Naive thymus-derived CD8-positive, alpha-beta T cell (primary cell): ENCODE results near the gene ARPC5L. TPM values are rescaled to one million over a fixed set of nuclear protein-coding genes. Genes with fewer than 3 reads are reported as not detected.
"Not testable (repeated sequence)": the region's sequence is repeated elsewhere in the genome, so short reads cannot be mapped to it uniquely, and the experiment has no call there.

Experiments used
- ATAC-seq, 2 donors: fragments of 150-1000 bp; cut with Tn5 transposase in 1 of 2; sonication (Bioruptor Pico), chemical (Tn5 transposase) in 1 of 2; 1 replicate in 1 of 2; 2 replicates in 1 of 2; pipeline ENCODE4 v1.10.0; 2021; ENCODE audit warnings: mild to moderate bottlenecking in 2 of 2, moderate library complexity in 2 of 2
- POLR2A ChIA-PET: fragments of 350-600 bp; sonication (Branson Sonifier 250); formaldehyde crosslinking; loops from one replicate; lab custom pipeline; 2021; ENCODE audit warnings: antibody characterized with exemption; lab: Charles Lee
- DNase-seq, 10 donors: peaks; one replicate each; pipeline versions ENCODE4 v3.0.0 to v3.0.0-alpha.2; 2020 to 2022
- H3K27ac Mint-ChIP-seq, 10 donors: one replicate each; pipeline ENCODE4 v1.8.0; 2020 to 2022; ENCODE audit warnings: mild to moderate bottlenecking in 10 of 10, mixed read lengths in 10 of 10, moderate library complexity in 4 of 10, inconsistent platforms in 1 of 10
- H3K27me3 Mint-ChIP-seq, 5 donors: one replicate each; pipeline ENCODE4 v1.8.0; 2021 to 2022; ENCODE audit warnings: mixed read lengths in 5 of 5
- H3K36me3 Mint-ChIP-seq, 3 donors: one replicate each; pipeline ENCODE4 v1.8.0; 2020 to 2022; ENCODE audit warnings: mixed read lengths in 3 of 3, mild to moderate bottlenecking in 2 of 3, inconsistent platforms in 1 of 3
- H3K4me1 Mint-ChIP-seq, 4 donors: one replicate each; pipeline ENCODE4 v1.8.0; 2021 to 2022; ENCODE audit warnings: mixed read lengths in 4 of 4
- H3K4me3 Mint-ChIP-seq, 10 donors: one replicate each; pipeline ENCODE4 v1.8.0; 2020 to 2022; ENCODE audit warnings: mild to moderate bottlenecking in 10 of 10, mixed read lengths in 10 of 10, moderate library complexity in 6 of 10, inconsistent platforms in 1 of 10
- H3K9me3 Mint-ChIP-seq, 9 donors: one replicate each; pipeline ENCODE4 v1.8.0; 2020 to 2022; ENCODE audit warnings: mixed read lengths in 9 of 9, mild to moderate bottlenecking in 3 of 9, inconsistent platforms in 1 of 9, moderate library complexity in 1 of 9
- polyA plus RNA-seq, 3 donors: library from polyadenylated mRNA; unstranded; fragments of 300-500 nt; fragmentation: Illumina TruSeq; gene quantifications; one replicate each; pipeline ENCODE4 v1.2.3, GENCODE V29; 2021
- total RNA-seq, 8 experiments: library from RNA in 2 of 8; stranded (reverse) in 2 of 8; gene quantifications; one replicate each; pipeline ENCODE4 v1.2.3 and lab custom pipeline; 2021 to 2026

ARPC5L gene
- total and polyA plus RNA-seq, 5 experiments from 2014 or later = 25.6 to 70.4 (median 37.5) TPM

- not testable (repeated sequence) for H3K27ac Mint-ChIP-seq, H3K36me3 Mint-ChIP-seq, H3K4me1 Mint-ChIP-seq, ATAC-seq, H3K4me3 Mint-ChIP-seq, H3K9me3 Mint-ChIP-seq, DNase-seq
- peaks cover 6 to 43% (median 26%) of the 10 kb centered on the region in 5 donors for H3K27me3 Mint-ChIP-seq
- POLR2A ChIA-PET = interaction anchor here (0.7 kb wide), 1 partner anchor 72 kb away, joined by 3 read pairs; no protein-coding TSS in a partner anchor
These were observed 15.5 kb upstream of the ARPC5L start for GRCh38 chr9:124846467-124846866.

- ATAC-seq = no peak
- no peak for DNase-seq
- Mint-ChIP-seq H3K9me3 (no peaks in the 10 kb centered on the region), H3K27me3 (peaks cover 6 to 43% (median 26%) of the 10 kb centered on the region in 5 donors), H3K27ac (peak overlapping the region in 1 of 10 donors; percentile 44), H3K36me3 (no peaks in the 10 kb centered on the region), H3K4me1 (peaks cover 0 to 5% (median 0%) of the 10 kb centered on the region in 4 donors), H3K4me3 (no peak overlapping the region)
- POLR2A ChIA-PET = interaction anchor here (0.7 kb wide), 1 partner anchor 72 kb away, joined by 3 read pairs; no protein-coding TSS in a partner anchor
These were observed 15.0 kb upstream of the ARPC5L start for GRCh38 chr9:124846969-124847368.

- no peak overlapping the region for H3K4me3 Mint-ChIP-seq
- peaks cover 5 to 12% (median 12%) of the 10 kb centered on the region in 4 donors for H3K4me1 Mint-ChIP-seq
- H3K27me3 Mint-ChIP-seq = peaks cover 6 to 38% (median 26%) of the 10 kb centered on the region in 5 donors
- no peak overlapping the region for H3K27ac Mint-ChIP-seq
- H3K9me3 Mint-ChIP-seq = no peaks in the 10 kb centered on the region
- DNase-seq = no peak
- no peak for ATAC-seq
- POLR2A ChIA-PET = interaction anchor here (0.7 to 1.5 kb wide), 3 partner anchors 11 to 151 kb away, joined by 3 to 4 read pairs (median 3); no protein-coding TSS in a partner anchor
- H3K36me3 Mint-ChIP-seq = no peaks in the 10 kb centered on the region
These were observed 12.1 kb upstream of the ARPC5L start for GRCh38 chr9:124849801-124850200.

- Mint-ChIP-seq H3K4me1 (peaks cover 5 to 14% (median 12%) of the 10 kb centered on the region in 4 donors), H3K27ac (peak overlapping the region in 3 of 10 donors; percentile 66 to 78 (median 69)), H3K27me3 (peaks cover 0 to 20% (median 15%) of the 10 kb centered on the region in 5 donors), H3K36me3 (peaks cover 0 to 6% (median 0%) of the 10 kb centered on the region in 3 donors), H3K9me3 (no peaks in the 10 kb centered on the region), H3K4me3 (peak overlapping the region; percentile 16 to 77 (median 60))
- POLR2A ChIA-PET = interaction anchor here (2.3 to 3.6 kb wide), 2 partner anchors 9 to 81 kb away, joined by 11 to 16 read pairs; partner anchors contain the start of genes ARPC5L, NR6A1 and RPL35
- DNase-seq (no peak), ATAC-seq (no peak)
These were observed 9.7 kb upstream of the ARPC5L start for GRCh38 chr9:124852121-124852828.

- Mint-ChIP-seq H3K4me3 (peak within 1 kb of the TSS; percentile 54 to 77 (median 67)), H3K27me3 (peaks cover 0 to 16% (median 11%) of the 10 kb centered on the region in 5 donors), H3K9me3 (no peaks in the 10 kb centered on the region), H3K27ac (peak within 1 kb of the TSS in 6 of 10 donors; percentile 43 to 87 (median 66)), H3K4me1 (peaks cover 7 to 16% (median 12%) of the 10 kb centered on the region in 4 donors), H3K36me3 (peaks cover 0 to 13% (median 0%) of the 10 kb centered on the region in 3 donors)
- ATAC-seq (peak; percentile 81 to 85), DNase-seq (peak; percentile 68 to 85 (median 77))
- POLR2A ChIA-PET = interaction anchor here (1.1 to 3.6 kb wide), 3 partner anchors 9 to 81 kb away, joined by 4 to 16 read pairs (median 11); partner anchors contain the start of genes ARPC5L, NR6A1 and RPL35
These were observed 8.9 kb upstream of the ARPC5L start, which contains the start of gene WDR38 for GRCh38 chr9:124852829-124853531. WDR38 (plus strand) TSS chr9:124853460; CDS start chr9:124853532, 72 bp downstream.

- ATAC-seq (peak in 1 of 2 donors; percentile 25), DNase-seq (peak in 1 of 10 donors; percentile 13)
- no peaks in the 10 kb centered on the region for H3K9me3 Mint-ChIP-seq
- H3K27ac Mint-ChIP-seq = peak overlapping the region in 5 of 10 donors; percentile 43 to 87 (median 65)
- H3K27me3 Mint-ChIP-seq = peaks cover 0 to 16% (median 9%) of the 10 kb centered on the region in 5 donors
- H3K36me3 Mint-ChIP-seq = peaks cover 0 to 20% (median 0%) of the 10 kb centered on the region in 3 donors
- POLR2A ChIA-PET = interaction anchor here (1.1 to 3.6 kb wide), 3 partner anchors 8 to 82 kb away, joined by 4 to 16 read pairs (median 11); partner anchors contain the start of genes ARPC5L, NR6A1 and RPL35
- H3K4me3 Mint-ChIP-seq = peak overlapping the region; percentile 54 to 77 (median 67)
- H3K4me1 Mint-ChIP-seq = peaks cover 8 to 16% (median 12%) of the 10 kb centered on the region in 4 donors
These were observed 8.3 kb upstream of the ARPC5L start for GRCh38 chr9:124853605-124854143.

- peaks cover 0 to 16% (median 6%) of the 10 kb centered on the region in 5 donors for H3K27me3 Mint-ChIP-seq
- H3K9me3 Mint-ChIP-seq = no peaks in the 10 kb centered on the region
- peaks cover 8 to 16% (median 13%) of the 10 kb centered on the region in 4 donors for H3K4me1 Mint-ChIP-seq
- no peak for ATAC-seq
- H3K27ac Mint-ChIP-seq = peak overlapping the region in 6 of 10 donors; percentile 34 to 87 (median 58)
- H3K4me3 Mint-ChIP-seq = peak overlapping the region in 1 of 10 donors; percentile 56
- DNase-seq = no peak
- peaks cover 0 to 25% (median 0%) of the 10 kb centered on the region in 3 donors for H3K36me3 Mint-ChIP-seq
- POLR2A ChIA-PET = interaction anchor here (1.1 to 3.6 kb wide), 3 partner anchors 8 to 83 kb away, joined by 4 to 16 read pairs (median 11); partner anchors contain the start of genes ARPC5L, NR6A1 and RPL35
These were observed 7.8 kb upstream of the ARPC5L start for GRCh38 chr9:124854161-124854560.

GRCh38 chr9:124854822-124855221 is 7.1 kb upstream of the ARPC5L start:
- POLR2A ChIA-PET = no interaction called here
- peak in 1 of 10 donors; percentile 10 for DNase-seq
- peaks cover 0 to 14% (median 5%) of the 10 kb centered on the region in 5 donors for H3K27me3 Mint-ChIP-seq
- peak overlapping the region in 6 of 10 donors; percentile 29 to 63 (median 45) for H3K27ac Mint-ChIP-seq
- H3K36me3 Mint-ChIP-seq = peaks cover 0 to 30% (median 0%) of the 10 kb centered on the region in 3 donors
- peak overlapping the region in 3 of 10 donors; percentile 5 to 8 (median 8) for H3K4me3 Mint-ChIP-seq
- H3K9me3 Mint-ChIP-seq = no peaks in the 10 kb centered on the region
- peaks cover 11 to 22% (median 19%) of the 10 kb centered on the region in 4 donors for H3K4me1 Mint-ChIP-seq
- no peak for ATAC-seq

GRCh38 chr9:124855566-124855943 is 6.4 kb upstream of the ARPC5L start:
- H3K36me3 Mint-ChIP-seq = peaks cover 5 to 38% (median 6%) of the 10 kb centered on the region in 3 donors
- H3K4me1 Mint-ChIP-seq = peaks cover 17 to 29% (median 26%) of the 10 kb centered on the region in 4 donors
- peaks cover 0 to 10% (median 2%) of the 10 kb centered on the region in 5 donors for H3K27me3 Mint-ChIP-seq
- no peak for ATAC-seq
- H3K4me3 Mint-ChIP-seq = no peak overlapping the region
- no peaks in the 10 kb centered on the region for H3K9me3 Mint-ChIP-seq
- DNase-seq = no peak
- H3K27ac Mint-ChIP-seq = peak overlapping the region in 2 of 10 donors; percentile 29 to 68
- POLR2A ChIA-PET = interaction anchor here (1.4 kb wide), 1 partner anchor 84 kb away, joined by 4 read pairs; the partner anchor contains the start of gene NR6A1

- Mint-ChIP-seq H3K36me3 (peaks cover 5 to 44% (median 7%) of the 10 kb centered on the region in 3 donors), H3K4me1 (peaks cover 17 to 35% (median 31%) of the 10 kb centered on the region in 4 donors), H3K4me3 (no peak overlapping the region), H3K27me3 (peaks cover 0 to 5% (median under 1%) of the 10 kb centered on the region in 5 donors), H3K9me3 (no peaks in the 10 kb centered on the region), H3K27ac (no peak overlapping the region)
- peak in 1 of 10 donors; percentile 9 for DNase-seq
- POLR2A ChIA-PET = interaction anchor here (1.4 kb wide), 1 partner anchor 85 kb away, joined by 4 read pairs; the partner anchor contains the start of gene NR6A1
- ATAC-seq = no peak
These were observed 5.8 kb upstream of the ARPC5L start for GRCh38 chr9:124855944-124856765.
